SU-DHL-6 (cell line): Measurements from ENCODE around the gene RPL32.
A peak's percentile ranks its signal among the peaks of the same experiment; 100 is the strongest.

ENCODE experiments used
- H2AFZ ChIP-seq: fragments of 200-600 bp; sonication (generic); 2 replicates; pipeline ENCODE4 v1.6.1; 2014; ENCODE audit warnings: low read depth, mild to moderate bottlenecking, moderate library complexity, mixed read lengths, antibody characterized with exemption, low read length; ENCODE audit not compliant: severe bottlenecking
- H3F3A ChIP-seq: fragments of 200-600 bp; shearing (Covaris generic); 2 replicates; pipeline ENCODE4 v1.6.0; 2016; ENCODE audit warnings: antibody characterized with exemption, mild to moderate bottlenecking; ENCODE audit not compliant: insufficient read depth
- H3K27ac ChIP-seq: fragments of 200-600 bp; sonication (generic); 2 replicates; pipeline ENCODE4 v1.5.1; 2016; ENCODE audit warnings: low read depth, mild to moderate bottlenecking, low read length, moderate library complexity, mixed read lengths
- H3K27me3 ChIP-seq: fragments of 200-600 bp; sonication (generic), shearing (Covaris generic); 2 replicates; pipeline ENCODE4 v1.6.0; 2014; ENCODE audit warnings: mild to moderate bottlenecking, low read length
- H3K36me3 ChIP-seq: fragments of 200-600 bp; sonication (generic); 2 replicates; pipeline ENCODE4 v1.6.1; 2014; ENCODE audit warnings: mild to moderate bottlenecking, low read length, mixed read lengths
- H3K4me2 ChIP-seq: fragments of 300-600, 200-600 bp; shearing (Covaris generic), sonication (generic); 2 replicates; pipeline ENCODE4 v1.6.0; 2014; ENCODE audit warnings: low read length, low read depth, mild to moderate bottlenecking; ENCODE audit not compliant: poor library complexity, severe bottlenecking
- H3K4me3 ChIP-seq: fragments of 200-600 bp; sonication (generic); 2 replicates; pipeline ENCODE4 v1.5.1; 2014; ENCODE audit warnings: antibody characterized with exemption, low read length, mild to moderate bottlenecking, mixed read lengths; ENCODE audit not compliant: insufficient read depth, poor library complexity, severe bottlenecking
- H3K79me2 ChIP-seq: fragments of 200-600 bp; sonication (generic); 2 replicates; pipeline ENCODE4 v1.6.1; 2014; ENCODE audit warnings: mild to moderate bottlenecking, low read length, moderate library complexity; ENCODE audit not compliant: insufficient read depth
- H3K9ac ChIP-seq: fragments of 200-600 bp; sonication (generic); 2 replicates; pipeline ENCODE4 v1.7.0; 2014; ENCODE audit warnings: mild to moderate bottlenecking, low read length
- H3K9me2 ChIP-seq: fragments of 200-600 bp; sonication (generic); replicated peaks from 2 replicates; pipeline ENCODE4 v1.6.1; 2014; ENCODE audit warnings: low read length; ENCODE audit not compliant: insufficient read depth
- H3K9me3 ChIP-seq: fragments of 200-600 bp; sonication (generic); 2 replicates; pipeline ENCODE4 v1.6.1; 2014; ENCODE audit warnings: low read length, mixed read lengths; ENCODE audit not compliant: insufficient read depth
- H4K20me1 ChIP-seq: fragments of 200-600 bp; sonication (generic); 2 replicates; pipeline ENCODE4 v1.6.1; 2014; ENCODE audit warnings: low read depth, mild to moderate bottlenecking, antibody characterized with exemption, low read length, moderate library complexity, mixed read lengths
- CTCF ChIP-seq: fragments of 200-600 bp; sonication (generic); IDR thresholded peaks from one replicate; pipeline ENCODE4 v1.5.1; 2017; ENCODE audit warnings: antibody characterized with exemption, mild to moderate bottlenecking, low read length, moderate library complexity; ENCODE audit not compliant: insufficient read depth, poor library complexity, severe bottlenecking
- EZH2phosphoT487 ChIP-seq: fragments of 200-600 bp; sonication (generic), shearing (Covaris generic); conservative IDR thresholded peaks from 2 replicates; pipeline ENCODE4 v1.6.1; 2018; ENCODE audit warnings: mild to moderate bottlenecking, antibody characterized with exemption, low read length, moderate library complexity, mixed read lengths

RPL32 gene

GRCh38 chr3:12868039-12869034 is 27.0 kb upstream of the RPL32 start:
- Histone ChIP-seq H3K36me3 (no peaks in the 10 kb centered on the region), H3K9me2 (no peaks in the 10 kb centered on the region), H3K4me3 (no peak overlapping the region), H3F3A (no peaks in the 10 kb centered on the region), H3K9ac (no peak overlapping the region), H3K4me2 (no peak overlapping the region), H3K79me2 (no peaks in the 10 kb centered on the region), H4K20me1 (no peaks in the 10 kb centered on the region), H3K27ac (no peak overlapping the region), H3K9me3 (no peaks in the 10 kb centered on the region; the same call in 1 of the 2 replicates), H2AFZ (no peak overlapping the region), H3K27me3 (no peaks in the 10 kb centered on the region)
- TF ChIP-seq CTCF (peak; percentile 68), EZH2phosphoT487 (no peak)

- TF ChIP-seq CTCF (no peak), EZH2phosphoT487 (no peak)
- no peak overlapping the region for H3K4me2 ChIP-seq
- H3K27ac ChIP-seq: no peak overlapping the region
- no peak overlapping the region for H2AFZ ChIP-seq
- no peaks in the 10 kb centered on the region for H3K27me3 ChIP-seq
- H3K9ac ChIP-seq: no peak overlapping the region
- H3K4me3 ChIP-seq: no peak overlapping the region
- H4K20me1 ChIP-seq: no peaks in the 10 kb centered on the region
- H3K9me3 ChIP-seq: no peaks in the 10 kb centered on the region; the same call in 1 of the 2 replicates
- no peaks in the 10 kb centered on the region for H3K36me3 ChIP-seq
- no peaks in the 10 kb centered on the region for H3K79me2 ChIP-seq
- H3F3A ChIP-seq: no peaks in the 10 kb centered on the region
- H3K9me2 ChIP-seq: no peaks in the 10 kb centered on the region
These were observed 25.5 kb upstream of the RPL32 start for GRCh38 chr3:12866836-12867235.

- Histone ChIP-seq H3K9me3 (no peaks in the 10 kb centered on the region; the same call in 1 of the 2 replicates), H4K20me1 (no peaks in the 10 kb centered on the region), H3K79me2 (no peaks in the 10 kb centered on the region), H3K9me2 (no peaks in the 10 kb centered on the region), H3F3A (no peaks in the 10 kb centered on the region), H3K27ac (no peak overlapping the region), H2AFZ (no peak overlapping the region), H3K27me3 (no peaks in the 10 kb centered on the region), H3K9ac (no peak overlapping the region), H3K4me3 (no peak overlapping the region), H3K4me2 (no peak overlapping the region), H3K36me3 (no peaks in the 10 kb centered on the region)
- TF ChIP-seq EZH2phosphoT487 (no peak), CTCF (no peak)
These were observed 23.9 kb upstream of the RPL32 start for GRCh38 chr3:12865271-12865670.
